Measurements from ENCODE around the gene IQUB.
"Not testable (repeated sequence)": the region's sequence is repeated elsewhere in the genome, so short reads cannot be mapped to it uniquely, and the experiment has no call there.

IQUB gene

DNA sequence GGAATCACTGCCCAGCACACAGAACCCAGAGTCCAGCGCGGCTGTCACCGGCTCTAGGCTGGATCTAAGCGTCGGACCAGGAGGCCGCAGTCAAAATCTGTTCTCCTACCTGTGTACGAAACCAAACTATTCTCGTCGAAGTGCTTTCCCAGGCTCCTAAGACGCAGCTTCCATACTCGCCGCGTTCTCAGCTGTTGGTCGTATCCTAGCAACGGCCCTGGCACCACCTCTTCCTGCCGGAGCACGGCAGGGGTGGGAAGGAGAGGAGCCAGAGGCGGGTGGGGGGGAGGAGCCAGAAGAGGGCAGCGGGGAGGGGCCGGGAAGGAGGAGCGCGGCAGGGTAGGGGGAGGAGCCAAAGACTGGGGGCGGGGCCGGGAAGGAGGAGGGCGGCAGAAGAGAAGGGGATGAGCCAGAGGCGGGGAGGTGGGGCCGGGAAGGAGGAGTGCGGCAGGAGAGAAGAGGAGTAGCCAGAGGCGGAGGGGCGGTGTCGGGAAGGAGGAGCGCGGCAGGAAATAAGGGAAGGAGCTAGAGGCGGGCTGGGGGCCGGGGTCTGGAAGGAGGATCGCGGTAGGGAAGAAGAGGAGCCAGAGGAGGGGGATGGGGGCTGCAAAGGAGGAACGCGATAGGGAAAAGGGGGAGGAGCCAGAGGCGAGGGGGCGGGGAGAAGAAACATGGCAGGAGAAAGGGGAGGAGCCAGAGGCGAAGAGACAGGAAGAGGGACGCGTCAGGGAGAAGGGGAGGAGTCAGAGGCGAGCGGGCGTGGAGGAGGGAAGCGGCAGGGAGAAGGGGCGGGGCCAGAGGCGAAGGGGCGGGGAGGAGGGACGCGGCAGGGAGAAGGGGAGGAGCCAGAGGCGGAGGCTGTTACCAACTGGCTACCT, at the start of gene IQUB:
Gene IQUB (minus strand): TSS at position 213 of the 878 bp plus-strand sequence. CDS start 22,255 bp downstream, outside the sequence.
- peak; percentile 95 for DNase-seq

- no peak for DNase-seq
Measured at GRCh38 chr7:123583821-123584220, 49.4 kb upstream of the IQUB start.

- DNase-seq, result no peak
Measured at GRCh38 chr7:123581162-123581459, 46.7 kb upstream of the IQUB start.

- no peak for DNase-seq
Measured at GRCh38 chr7:123580406-123581161, 46.2 kb upstream of the IQUB start.

GRCh38 chr7:123579416-123579815, 45.0 kb upstream of the IQUB start:
- no peak for DNase-seq

DNA sequence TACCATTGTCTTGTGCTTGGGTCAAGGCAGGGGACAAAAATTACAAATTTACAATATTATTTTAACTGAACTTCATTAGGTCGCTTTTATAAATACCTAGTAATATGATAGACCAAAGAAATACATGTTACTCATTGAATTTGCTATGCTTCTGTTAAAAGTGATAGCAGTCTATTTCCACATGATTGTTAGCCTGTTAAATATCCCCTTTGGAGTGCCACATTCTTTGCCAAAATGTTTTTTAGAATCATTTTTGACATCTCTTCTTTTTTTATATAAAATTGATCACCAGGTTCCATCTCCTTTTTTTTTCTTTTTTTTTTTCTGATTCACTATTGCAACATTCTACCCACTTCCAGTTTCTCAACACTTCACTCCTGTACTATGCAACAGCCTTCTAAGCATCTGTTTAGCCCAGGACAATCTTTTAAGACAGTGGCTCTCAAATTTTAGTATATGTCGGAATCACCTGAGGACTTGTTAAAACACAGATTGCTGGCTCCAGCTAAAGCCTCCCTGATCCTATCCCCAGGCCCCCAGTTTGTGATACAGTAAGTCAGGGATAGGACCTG, 39.6 kb upstream of the IQUB start:
- no peak for DNase-seq

DNA sequence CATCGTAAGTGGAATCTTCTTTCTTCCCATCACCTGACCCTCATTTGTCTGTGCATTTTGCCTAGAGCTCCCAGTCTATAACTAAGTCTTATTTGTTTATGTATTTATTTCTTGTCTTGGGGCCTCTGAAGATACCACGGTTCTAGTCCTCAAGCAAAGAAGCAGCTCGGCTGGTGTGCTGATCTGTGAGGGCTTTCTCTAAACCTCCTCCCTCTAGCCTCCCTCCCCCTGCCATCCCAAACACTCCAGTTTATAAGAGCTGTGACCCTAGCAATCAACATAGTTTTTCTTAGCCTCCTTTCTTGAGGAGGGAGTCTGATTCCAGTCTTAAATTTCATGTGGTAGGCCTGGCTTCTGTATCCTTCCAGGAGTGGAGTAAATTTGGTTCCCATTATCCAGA, 38.9 kb upstream of the IQUB start:
- no peak for DNase-seq

DNA sequence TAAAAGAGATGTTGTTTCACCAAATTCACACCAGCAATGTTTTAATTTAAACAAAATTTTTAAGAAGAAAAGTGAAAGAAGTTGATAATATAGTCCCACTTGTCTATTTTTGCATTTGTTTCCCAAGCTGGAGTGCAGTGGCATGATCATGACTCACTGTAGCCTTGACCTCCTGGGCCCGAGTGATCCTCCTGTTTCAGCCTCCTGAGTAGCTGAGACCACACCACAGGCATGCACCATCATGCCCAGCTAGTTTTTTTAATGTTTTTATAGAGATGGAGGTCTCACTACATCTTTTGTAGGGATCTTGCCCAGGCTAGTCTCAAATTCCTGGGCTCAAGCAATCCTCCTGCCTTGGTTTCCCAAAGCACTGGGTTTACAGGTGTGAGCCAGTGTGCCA, 37.3 kb upstream of the IQUB start:
- DNase-seq, result no peak

- DNase-seq, result no peak
Measured at GRCh38 chr7:123571187-123571586, 36.8 kb upstream of the IQUB start.

DNA sequence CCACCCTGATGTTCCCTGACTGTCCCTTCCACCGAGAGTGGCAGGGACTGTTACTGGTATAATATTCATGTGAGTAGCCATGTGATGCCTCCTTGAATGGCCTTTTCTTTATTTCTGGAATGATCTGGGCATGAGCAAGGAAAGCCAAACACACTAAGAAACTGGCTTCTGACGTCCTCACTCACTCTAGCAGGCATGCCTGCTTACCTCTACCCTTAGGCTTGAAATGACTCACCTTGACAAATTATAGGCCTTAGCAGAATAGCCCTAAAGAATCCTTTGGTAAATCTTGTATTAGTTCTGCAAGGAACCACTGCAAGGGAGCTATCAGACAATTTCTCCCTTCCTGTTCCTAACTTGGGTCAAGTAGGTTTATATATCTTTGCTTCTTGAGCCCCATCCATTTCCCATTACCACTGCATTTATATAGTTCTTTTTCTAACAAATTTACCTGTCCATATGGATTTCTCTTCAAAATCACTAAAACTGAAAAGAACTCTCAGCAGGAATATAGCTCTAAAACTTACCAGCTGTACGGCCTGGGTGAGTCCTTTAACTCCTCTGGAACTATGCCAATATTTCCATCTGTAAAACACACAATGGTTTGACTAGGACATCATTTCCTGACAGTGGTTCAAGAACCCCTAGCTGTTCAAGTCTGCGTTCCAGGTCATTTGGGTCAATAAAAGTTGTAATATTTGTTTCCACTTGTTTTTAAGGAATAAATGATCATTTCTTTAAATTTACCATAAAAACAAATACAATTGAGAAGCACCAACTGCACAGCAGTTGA, 36.2 kb upstream of the IQUB start:
- no peak for DNase-seq

- no peak for DNase-seq
Measured at GRCh38 chr7:123569352-123570010, 35.1 kb upstream of the IQUB start.

DNA sequence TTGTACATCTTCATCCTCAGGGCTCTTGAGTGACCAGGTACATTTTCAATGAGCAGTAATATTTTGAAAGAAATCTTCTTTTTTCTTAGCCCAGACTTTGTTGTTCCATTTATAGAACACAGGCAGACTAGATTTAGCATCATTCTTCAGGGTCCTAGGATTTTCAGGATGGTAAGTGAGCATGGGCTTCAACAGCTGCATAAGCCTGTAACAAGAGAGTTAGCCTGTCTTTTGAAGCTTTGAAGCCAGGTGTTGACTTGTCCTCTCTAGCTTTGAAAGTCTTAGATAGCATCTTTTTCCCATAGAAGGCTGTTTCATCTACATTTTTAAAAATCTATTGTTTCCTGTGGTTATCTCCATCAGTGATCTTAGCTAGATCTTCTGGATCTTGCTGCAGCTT, 27.7 kb upstream of the IQUB start:
- no peak for DNase-seq

DNA sequence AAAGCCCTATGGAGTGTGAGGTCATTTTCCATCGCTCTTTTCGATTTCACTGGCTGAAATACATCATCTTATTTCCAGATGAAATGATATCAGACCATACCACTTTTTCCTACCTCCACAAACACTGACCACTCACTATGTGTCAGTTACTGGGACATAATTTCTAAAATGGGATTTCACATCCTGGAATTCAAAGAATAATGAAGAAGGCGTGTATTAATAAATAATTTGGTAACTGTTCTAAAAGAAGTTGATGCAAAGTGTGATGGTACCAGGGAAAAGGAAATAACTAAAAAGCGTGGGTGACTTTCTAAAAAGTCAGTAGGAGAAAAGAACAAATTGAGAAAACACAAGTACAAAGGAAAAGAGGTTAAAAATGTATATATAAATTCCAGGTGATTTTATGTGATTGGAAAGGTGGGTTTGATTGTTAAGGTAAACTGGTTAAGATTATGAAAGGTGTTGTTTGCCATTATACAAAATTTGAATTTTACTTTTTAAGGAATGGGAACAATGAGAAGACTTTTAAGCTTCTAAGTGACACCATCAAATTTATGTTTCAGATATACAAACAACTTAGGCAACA, 24.0 kb upstream of the IQUB start:
- no peak for DNase-seq

DNA sequence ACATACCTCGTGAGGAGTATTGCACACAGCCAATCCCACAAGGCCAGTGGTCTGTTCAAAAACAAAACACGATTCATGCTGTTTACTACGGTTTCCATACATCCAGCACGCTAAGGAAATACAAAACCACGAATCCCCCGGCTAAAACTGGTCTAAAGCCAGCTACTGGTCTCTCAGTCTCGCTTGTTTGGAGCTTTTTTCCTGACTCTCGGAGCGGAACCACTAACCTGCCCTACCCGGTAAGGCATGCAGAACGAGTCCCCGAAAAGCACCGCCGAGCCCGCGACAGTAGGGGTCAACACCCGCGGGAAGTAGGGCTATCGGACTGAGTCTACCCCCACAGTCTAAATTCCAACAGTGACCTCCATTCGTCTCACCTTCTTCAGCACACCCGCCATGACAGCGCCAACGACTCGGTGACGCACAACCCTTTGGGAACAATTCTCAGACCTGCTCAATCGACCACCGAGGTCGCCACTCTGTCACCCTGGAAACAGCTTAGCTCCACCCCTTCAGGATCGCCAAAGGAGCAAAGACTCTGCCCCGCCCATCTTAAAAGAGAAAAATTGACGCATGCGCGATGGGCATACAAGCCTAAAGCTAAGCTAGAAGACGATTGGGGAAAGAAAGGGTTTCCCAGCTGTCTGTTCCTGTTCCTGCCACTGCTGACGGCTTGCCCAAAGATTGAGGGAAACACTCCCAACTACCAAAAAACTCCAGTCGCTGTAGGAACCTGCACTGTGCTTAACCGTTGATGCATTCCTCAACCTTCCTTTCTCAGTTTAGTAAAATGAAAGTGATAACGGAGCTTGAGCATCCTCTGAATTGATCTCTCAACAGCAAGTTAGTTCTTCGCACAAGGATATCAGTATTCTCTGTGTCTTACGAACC, 23.2 kb upstream of the IQUB start, which contains the start of gene NDUFA5:
Gene NDUFA5 (minus strand): TSS at position 421 of the 891 bp plus-strand sequence. CDS start 23 bp downstream, at position 398.
- DNase-seq, result peak; percentile 91

- DNase-seq, result no peak
Measured at GRCh38 chr7:123557016-123557397, 22.6 kb upstream of the IQUB start.

GRCh38 chr7:123555484-123555883, 21.1 kb upstream of the IQUB start:
- no peak for DNase-seq

GRCh38 chr7:123553159-123553558, 18.8 kb upstream of the IQUB start:
- no peak for DNase-seq

- no peak for DNase-seq
Measured at GRCh38 chr7:123552641-123553040, 18.2 kb upstream of the IQUB start.

GRCh38 chr7:123552134-123552533, 17.7 kb upstream of the IQUB start:
- DNase-seq, result not testable (repeated sequence)

DNA sequence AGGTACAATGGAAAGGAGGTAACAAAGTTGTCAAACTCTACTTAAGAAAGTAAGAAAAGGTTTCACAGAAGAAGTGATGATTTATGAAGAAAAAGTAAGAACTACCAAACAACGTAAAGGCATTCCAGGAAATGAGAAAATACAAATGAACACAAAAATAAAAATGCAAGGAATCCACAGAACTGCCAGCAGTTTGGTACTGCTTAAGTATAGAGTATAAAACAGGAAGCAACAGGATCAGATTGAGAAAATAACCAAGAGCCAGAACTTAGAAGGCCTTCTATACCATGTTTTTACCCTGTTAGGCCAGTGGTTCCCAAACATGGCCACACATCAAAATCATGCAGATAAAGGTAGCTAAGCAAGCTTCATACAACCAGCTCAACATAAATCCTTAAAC, 14.0 kb upstream of the IQUB start:
- DNase-seq, result no peak

GRCh38 chr7:123539871-123540270, 5.5 kb upstream of the IQUB start:
- no peak for DNase-seq

Data from activated CD8-positive, alpha-beta memory T cell treated with anti-CD3 and anti-CD28 coated beads, Interleukin-2, amount 50 U/mL, for 48 hours (primary cell).